HG03025 (cell line): Measurements from ENCODE around the gene MAP3K19.
A peak's percentile ranks its signal among the peaks of the same experiment; 100 is the strongest.
"Not testable (repeated sequence)": the region's sequence is repeated elsewhere in the genome, so short reads cannot be mapped to it uniquely, and the experiment has no call there.

ENCODE experiments used
- ATAC-seq: cut with Tn5 transposase; IDR thresholded peaks from one replicate; pipeline ENCODE4 v1.9.1; 2021; ENCODE audit warnings: mild to moderate bottlenecking, moderate library complexity; ENCODE audit not compliant: unreplicated experiment, low FRiP score

The MAP3K19 gene

DNA sequence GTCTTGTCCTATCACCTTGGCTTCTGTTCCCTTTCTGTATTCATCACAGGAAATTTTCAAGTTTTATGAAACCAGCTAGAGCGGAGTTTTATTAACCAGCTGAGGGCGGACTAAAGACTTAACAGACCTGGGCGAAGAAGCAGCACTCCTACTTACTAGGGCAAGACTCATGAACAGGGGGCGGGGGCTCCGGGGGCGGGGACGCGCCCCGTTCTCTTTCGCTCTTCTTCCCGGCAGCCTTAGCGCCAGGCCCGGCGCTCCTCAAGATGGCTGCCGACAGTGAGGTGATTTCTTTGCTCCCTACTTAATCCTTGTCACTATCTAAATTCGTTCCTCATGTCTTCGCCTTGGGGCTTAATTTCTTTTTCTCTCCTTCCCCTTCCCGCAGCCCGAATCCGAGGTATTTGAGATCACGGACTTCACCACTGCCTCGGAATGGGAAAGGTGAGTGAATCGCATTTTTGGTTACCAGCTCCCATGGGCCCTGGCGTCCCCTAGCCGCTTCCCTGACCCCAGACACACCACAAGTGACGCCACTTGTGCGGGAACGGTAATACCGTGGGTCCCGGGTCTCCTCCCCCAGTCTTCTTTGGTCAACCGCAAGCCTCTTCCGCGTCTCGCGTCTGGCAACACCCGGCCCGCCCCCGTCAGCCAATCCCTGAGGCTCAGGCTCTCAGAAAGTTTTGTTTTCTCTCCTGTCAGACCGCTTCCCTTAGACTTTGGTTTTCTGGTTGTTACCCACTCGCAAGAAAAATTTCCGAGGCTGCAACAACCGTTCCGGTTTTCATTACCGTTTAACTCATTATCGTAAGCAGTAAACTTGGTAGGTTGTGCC is 5.0 kb upstream of the MAP3K19 start, which contains the start of gene RAB3GAP1:
Gene RAB3GAP1 (plus strand): TSS at position 251 of the 835 bp plus-strand sequence. CDS start 16 bp downstream, at position 267.
- ATAC-seq, result peak; percentile 82

- ATAC-seq, result no peak
Measured at GRCh38 chr2:135050684-135051083, 3.4 kb upstream of the MAP3K19 start.

DNA sequence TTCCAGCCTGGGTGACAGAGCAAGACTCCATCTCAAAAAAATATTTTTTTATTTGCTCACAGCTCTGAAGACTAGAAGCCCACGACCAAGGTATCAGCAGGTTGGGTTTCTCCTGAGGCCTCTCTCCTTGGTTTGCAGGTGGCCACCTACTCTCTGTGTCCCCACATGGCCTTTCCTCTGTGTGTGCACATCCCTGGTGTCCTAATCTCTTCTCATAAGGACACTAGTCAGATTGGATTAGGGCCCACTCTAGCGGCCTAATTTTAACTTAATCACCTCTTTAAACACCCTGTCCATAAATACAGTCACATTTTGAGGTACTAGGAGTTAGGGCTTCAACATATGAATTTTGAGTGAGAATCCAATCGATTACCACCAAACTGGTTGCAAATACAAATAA is 2.9 kb upstream of the MAP3K19 start:
- no peak for ATAC-seq

DNA sequence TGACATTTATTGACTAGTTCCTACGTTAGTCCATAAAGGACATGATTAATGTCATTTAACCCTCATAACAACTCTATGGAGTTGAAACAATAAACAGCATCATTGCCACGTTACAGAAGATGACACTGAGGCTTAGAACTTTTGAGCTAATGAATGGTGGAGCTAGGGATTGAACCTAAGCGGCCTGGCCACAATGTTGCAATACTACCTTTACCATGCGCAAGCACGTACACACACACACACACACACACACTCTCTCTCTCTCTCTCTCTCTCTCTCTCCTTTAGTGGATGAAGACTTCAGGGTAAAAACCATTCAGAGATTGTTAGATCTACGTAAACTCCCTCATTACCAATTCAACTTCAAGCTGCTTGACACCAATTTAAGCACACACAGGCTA is 875 bp upstream of the MAP3K19 start:
- ATAC-seq, result no peak

- no peak for ATAC-seq
Measured at GRCh38 chr2:135043345-135043744, 3.9 kb downstream of the MAP3K19 start.

- ATAC-seq, result no peak
Measured at GRCh38 chr2:135037831-135038230, 9.4 kb downstream of the MAP3K19 start.

- not testable (repeated sequence) for ATAC-seq
Measured at GRCh38 chr2:135033216-135033615, 14.0 kb downstream of the MAP3K19 start.

DNA sequence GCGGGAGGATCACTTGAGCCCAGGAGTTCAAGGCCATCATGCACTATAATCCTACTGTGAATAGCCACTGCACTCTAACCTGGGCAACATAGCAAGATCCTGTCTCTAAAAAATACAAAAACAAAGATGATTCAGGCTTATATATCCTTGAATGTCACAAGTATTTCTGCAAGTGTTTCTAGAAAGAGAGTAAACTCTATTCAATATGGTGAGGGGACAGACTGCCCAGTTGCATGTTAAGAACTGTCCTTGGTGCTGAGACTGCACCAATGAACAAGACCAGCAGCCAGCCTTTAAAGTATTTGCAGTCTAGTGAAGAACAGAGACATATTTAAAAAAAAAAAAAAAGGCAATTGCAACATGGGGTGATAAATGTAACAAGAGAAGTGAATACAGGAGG is 16.4 kb downstream of the MAP3K19 start:
- ATAC-seq, result no peak

DNA sequence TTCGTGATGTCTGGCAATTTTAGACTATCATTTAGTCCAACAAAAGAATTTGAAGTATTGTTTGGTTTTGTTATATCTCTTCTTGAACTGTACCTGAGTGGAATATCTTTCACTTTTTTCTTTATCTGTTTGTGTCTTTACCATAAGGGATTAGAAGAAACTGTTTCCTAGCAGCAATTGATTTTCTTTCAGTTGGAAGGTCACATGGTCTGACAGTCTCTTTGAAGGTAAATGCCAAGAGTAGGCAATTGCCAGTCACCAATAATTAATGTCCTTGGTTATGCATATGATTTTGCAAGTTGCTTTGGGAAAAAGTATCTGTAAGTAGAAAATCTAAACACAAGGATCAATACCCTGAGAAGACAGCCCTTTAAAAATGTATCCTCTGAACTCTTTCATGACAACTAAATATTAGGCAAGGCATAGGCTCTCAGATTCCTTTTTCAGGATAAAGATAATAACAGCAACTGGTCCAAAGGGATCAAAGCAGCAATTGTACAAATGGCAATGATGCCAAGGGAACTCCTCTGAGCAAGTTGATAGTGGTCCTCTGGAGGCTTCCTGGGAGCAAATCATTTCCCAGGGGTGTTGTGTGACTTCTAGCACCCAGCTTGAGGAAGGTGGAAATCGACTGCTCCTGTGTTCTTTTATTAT is 17.6 kb downstream of the MAP3K19 start:
- no peak for ATAC-seq

- ATAC-seq, result no peak
Measured at GRCh38 chr2:135023886-135024485, 23.3 kb downstream of the MAP3K19 start.

- ATAC-seq, result no peak
Measured at GRCh38 chr2:135022952-135023880, 24.0 kb downstream of the MAP3K19 start.

DNA sequence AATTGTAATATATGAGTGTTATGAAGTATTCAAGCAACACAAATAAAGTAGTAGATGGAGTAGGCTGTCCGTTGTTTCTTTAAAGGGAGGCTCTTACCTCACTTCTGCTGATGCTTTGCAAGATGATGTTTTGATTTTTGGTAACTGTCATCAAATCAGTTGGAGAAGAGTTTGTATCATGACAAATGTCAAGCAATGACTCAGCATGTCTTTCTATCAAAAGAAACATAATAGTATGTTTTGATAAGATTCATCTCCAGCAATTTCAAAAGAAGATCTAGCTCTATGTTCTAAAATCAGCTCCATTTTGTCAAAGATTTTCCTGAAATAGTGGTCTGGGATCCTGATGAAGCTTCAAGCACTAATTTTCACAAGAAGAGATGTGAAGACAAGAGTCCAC is 25.6 kb downstream of the MAP3K19 start:
- no peak for ATAC-seq

DNA sequence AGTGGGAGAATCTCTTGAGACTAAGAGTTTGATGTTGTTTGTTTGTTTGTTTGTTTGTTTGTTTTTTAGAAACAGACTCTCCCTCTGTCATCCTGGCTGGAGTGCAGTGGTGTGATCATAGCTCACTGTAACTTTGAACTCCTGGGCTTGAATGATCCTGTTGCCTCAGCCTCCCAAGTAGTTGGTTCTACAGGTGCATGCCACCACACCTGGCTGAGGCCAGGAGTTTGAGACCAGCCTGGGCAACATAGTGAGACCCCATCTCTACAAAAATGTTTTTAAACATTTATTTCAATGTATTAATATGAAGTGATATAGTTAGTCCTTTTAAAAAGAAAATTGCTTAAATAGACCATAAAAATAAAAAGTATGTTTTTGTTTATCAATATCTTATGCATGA is 35.6 kb downstream of the MAP3K19 start:
- ATAC-seq, result no peak

- no peak for ATAC-seq
Measured at GRCh38 chr2:135010200-135010942, 36.9 kb downstream of the MAP3K19 start.

DNA sequence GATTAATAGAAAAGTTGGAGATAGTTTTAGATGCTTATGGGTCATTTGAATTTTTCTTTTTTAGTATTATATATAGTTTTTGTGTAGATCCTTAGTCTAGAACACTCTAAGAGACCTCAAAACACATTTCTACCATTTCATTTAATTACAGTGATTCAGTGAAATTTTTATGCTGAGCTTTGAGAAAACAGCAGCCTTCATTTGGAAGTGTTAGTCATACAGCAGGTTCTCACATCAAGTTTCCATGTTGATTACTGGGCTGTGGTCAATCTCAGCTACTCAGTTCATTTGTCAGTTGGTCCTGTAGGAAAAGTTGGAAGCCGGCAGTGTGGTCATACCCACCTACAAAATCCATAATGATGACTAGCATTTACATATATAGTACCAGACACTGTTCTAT is 37.9 kb downstream of the MAP3K19 start:
- ATAC-seq, result no peak

DNA sequence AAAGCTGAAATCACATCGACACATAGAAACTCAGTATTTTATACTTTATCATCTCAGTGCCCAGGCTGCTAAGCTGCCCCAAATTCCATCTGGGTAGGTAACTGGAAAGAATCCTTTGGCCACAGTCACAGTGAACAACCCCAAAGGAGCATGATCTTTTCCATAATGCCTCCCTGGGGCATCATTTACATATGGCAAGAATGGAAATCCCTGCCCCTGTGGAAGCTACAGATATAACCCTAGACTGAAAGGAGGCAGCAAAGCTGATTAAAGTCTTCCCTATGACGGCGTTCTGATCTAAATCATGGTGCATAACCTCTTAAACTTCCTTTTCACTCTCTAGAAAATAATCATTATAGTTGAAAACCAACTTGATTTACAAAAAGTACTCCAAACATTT is 41.5 kb downstream of the MAP3K19 start:
- ATAC-seq, result no peak

- ATAC-seq, result peak; percentile 86
Measured at GRCh38 chr2:135004005-135004746, 43.1 kb downstream of the MAP3K19 start.

- no peak for ATAC-seq
Measured at GRCh38 chr2:135002836-135003235, 44.4 kb downstream of the MAP3K19 start.

DNA sequence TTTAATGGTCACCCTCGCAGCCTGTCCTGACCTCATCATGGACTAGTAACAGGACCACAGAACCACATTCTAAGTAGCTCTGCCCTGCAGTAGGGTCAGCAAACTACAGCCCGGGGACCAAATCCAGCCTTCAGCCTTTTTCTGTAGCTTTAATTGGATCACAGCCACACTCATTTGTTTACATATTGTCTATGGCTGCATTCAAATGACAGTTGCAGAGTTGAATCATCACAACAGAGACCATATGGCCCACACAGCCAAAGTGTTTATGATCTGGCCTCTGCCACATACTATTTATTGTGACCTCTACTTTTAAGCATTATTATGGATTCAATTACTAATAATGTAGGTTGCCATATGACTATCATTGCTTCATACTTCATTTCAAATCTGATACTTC is 47.7 kb downstream of the MAP3K19 start:
- no peak for ATAC-seq
